ENCODE data around the gene ZNF425. TPM values are rescaled to one million over a fixed set of nuclear protein-coding genes. Genes with fewer than 3 reads are reported as not detected.
A peak's percentile ranks its signal among the peaks of the same experiment; 100 is the strongest.

Gene ZNF425
- total and polyA plus RNA-seq, 8 donors: under 0.01 to 6.1 (median 1.2) TPM; not detected in 1

DNA sequence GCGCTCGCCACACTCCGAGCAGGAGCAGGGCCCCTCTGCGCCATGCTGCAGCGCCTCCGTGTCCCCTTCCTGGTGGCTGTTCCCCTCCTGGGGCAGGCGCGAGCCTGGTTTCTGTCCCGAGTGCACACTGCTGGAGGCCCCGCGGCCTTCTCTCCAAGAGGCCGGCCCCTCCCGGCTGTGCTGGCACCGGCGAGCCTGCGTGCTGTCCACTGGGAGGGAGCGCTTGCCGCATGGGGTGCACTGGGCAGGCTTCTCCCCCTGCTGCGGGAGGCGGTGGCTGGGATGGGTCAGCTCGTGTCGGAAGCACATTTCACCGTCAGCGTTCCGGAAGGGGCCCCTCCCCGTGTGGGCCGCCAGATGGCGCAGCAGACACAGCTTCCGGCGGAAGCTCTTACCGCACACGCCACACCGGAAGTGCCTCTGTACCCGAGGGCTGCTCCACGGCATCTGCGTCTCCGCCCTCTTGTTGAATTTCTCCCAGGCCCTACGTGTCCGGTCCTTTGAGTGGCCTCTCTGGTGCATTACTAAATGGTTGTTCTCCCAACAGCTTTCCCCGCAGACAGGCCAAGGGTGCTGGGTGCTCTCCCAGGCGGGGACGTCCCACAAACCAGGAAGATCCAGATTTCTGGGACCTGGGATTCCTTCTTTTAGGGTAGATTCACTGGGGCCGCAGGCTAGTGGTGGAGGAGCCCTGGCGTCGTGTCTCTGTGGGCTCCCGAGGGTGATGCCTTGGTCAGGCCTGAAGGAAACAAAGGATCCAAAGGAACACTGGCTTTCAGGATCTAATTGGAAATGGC, 54.3 kb downstream of the ZNF425 start:
- H3K27ac ChIP-seq: peak overlapping the region in 3 of 5 donors; percentile 0 to 22 (median 4)
- H3K36me3 ChIP-seq: peaks cover 26 to 63% (median 56%) of the 10 kb centered on the region in 4 donors
- 79 to 84% (median 83%) methylated on average over 8 to 46 of the region's 46 CpGs for WGBS, 5 donors
- intact Hi-C loops (cut with DNase I; ENCODE audit: low total_unique reads): no loop called here
- no peaks in the 10 kb centered on the region for H3K4me1 ChIP-seq
- no peak overlapping the region for H3K4me3 ChIP-seq
- H3K27me3 ChIP-seq: no peaks in the 10 kb centered on the region
- no peaks in the 10 kb centered on the region for H3K9me3 ChIP-seq
- peak in 1 of 2 donors; percentile 66 for DNase-seq
- TF ChIP-seq, protein P1, sequence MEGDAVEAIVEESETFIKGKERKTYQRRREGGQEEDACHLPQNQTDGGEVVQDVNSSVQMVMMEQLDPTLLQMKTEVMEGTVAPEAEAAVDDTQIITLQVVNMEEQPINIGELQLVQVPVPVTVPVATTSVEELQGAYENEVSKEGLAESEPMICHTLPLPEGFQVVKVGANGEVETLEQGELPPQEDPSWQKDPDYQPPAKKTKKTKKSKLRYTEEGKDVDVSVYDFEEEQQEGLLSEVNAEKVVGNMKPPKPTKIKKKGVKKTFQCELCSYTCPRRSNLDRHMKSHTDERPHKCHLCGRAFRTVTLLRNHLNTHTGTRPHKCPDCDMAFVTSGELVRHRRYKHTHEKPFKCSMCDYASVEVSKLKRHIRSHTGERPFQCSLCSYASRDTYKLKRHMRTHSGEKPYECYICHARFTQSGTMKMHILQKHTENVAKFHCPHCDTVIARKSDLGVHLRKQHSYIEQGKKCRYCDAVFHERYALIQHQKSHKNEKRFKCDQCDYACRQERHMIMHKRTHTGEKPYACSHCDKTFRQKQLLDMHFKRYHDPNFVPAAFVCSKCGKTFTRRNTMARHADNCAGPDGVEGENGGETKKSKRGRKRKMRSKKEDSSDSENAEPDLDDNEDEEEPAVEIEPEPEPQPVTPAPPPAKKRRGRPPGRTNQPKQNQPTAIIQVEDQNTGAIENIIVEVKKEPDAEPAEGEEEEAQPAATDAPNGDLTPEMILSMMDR (IDR thresholded peaks at IDR 0.05): peak in 1 of 7 experiments; percentile 5
- no peak for TF ChIP-seq POLR2A (IDR thresholded peaks at IDR 0.05)

DNA sequence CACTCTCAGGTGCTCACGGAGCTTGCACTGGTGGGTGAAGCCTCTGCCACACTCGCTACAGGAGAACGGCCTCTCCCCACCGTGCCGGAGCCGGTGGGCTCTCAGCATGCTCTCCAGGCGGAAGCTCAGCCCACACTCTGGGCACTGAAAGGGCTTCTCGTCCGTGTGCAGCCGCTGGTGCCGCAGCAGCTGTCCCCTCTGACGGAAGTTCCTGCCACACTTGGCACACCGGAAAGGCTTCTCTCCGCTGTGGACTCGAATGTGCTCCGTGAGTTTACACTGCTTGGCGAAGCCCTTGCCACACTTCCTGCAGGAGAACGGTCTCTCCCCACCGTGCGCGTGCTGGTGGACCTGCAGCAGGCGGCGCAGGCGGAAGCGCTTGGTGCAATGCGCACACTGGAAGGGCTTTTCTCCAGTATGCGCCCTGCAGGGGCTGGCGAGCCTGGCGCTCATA, 54.9 kb downstream of the ZNF425 start:
- no peak for DNase-seq
- H3K36me3 ChIP-seq: peaks cover 26 to 57% (median 51%) of the 10 kb centered on the region in 4 donors
- no peaks in the 10 kb centered on the region for H3K27me3 ChIP-seq
- intact Hi-C loops (cut with DNase I; ENCODE audit: low total_unique reads): no loop called here
- H3K4me3 ChIP-seq: no peak overlapping the region
- 93 to 98% (median 95%) methylated on average over 17 to 29 of the region's 29 CpGs for WGBS, 5 donors
- no peaks in the 10 kb centered on the region for H3K9me3 ChIP-seq
- TF ChIP-seq POLR2A (IDR thresholded peaks at IDR 0.05) (no peak), EP300 (IDR thresholded peaks at IDR 0.05) (no peak), POLR2AphosphoS5 (IDR thresholded peaks at IDR 0.05) (no peak)
- TF ChIP-seq, protein P1 (IDR thresholded peaks at IDR 0.05): no peak
- H3K4me1 ChIP-seq: peaks cover 0 to 2% (median under 1%) of the 10 kb centered on the region in 4 donors
- H3K27ac ChIP-seq: peak overlapping the region in 2 of 5 donors; percentile 0 to 22

DNA sequence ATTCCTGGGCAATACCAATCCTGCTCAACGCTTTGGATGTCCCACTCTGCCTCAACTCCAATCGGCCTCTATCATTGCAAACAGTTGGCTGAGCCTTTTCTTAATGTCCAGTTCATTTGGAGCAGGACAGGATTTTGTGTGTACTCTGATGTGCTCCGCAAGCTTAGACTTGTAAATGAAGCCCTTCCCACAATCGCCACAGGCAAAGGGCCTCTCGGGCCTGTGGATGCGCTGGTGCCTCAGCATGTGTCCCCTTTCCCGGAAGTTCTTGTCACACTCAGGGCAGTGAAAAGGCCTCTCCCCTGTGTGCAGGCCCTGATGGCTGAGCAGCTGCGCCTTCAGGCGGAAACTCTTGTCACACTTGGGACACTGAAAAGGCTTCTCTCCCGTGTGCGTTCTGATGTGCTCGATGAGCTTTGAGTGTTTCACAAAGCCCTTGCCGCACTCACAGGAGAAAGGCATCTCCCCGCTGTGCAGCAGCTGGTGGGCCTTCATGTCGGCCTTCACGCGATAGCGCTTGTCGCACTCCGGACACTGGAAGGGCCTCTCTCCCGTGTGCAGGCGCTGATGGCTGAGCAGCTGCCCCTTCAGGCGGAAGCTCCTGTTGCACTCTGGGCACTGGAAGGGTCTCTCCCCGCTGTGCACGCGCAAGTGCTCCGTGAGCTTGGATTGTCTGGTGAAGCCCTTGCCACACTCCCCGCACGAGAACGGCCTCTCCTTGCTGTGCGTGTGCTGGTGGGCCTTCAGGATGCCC, 55.6 kb downstream of the ZNF425 start:
- Histone ChIP-seq H3K4me3 (no peak overlapping the region), H3K36me3 (peaks cover 26 to 55% (median 50%) of the 10 kb centered on the region in 4 donors), H3K4me1 (peaks cover 0 to 7% (median 3%) of the 10 kb centered on the region in 4 donors), H3K27me3 (no peaks in the 10 kb centered on the region), H3K27ac (no peak overlapping the region), H3K9me3 (no peaks in the 10 kb centered on the region)
- no peak for DNase-seq
- TF ChIP-seq, protein P1 (IDR thresholded peaks at IDR 0.05): no peak
- TF ChIP-seq POLR2A (IDR thresholded peaks at IDR 0.05) (no peak), EP300 (IDR thresholded peaks at IDR 0.05) (no peak), POLR2AphosphoS5 (IDR thresholded peaks at IDR 0.05) (no peak)
- intact Hi-C loops (cut with DNase I; ENCODE audit: low total_unique reads): no loop called here
- 92 to 96% (median 95%) methylated on average over 27 to 31 of the region's 31 CpGs for WGBS, 5 donors

- Histone ChIP-seq H3K9me3 (no peaks in the 10 kb centered on the region), H3K36me3 (peaks cover 17 to 45% (median 41%) of the 10 kb centered on the region in 4 donors), H3K4me3 (no peak overlapping the region), H3K4me1 (peaks cover 0 to 11% (median 3%) of the 10 kb centered on the region in 4 donors), H3K27me3 (no peaks in the 10 kb centered on the region), H3K27ac (no peak overlapping the region)
- no peak for TF ChIP-seq POLR2A (IDR thresholded peaks at IDR 0.05)
- TF ChIP-seq EP300 (IDR thresholded peaks at IDR 0.05): no peak
- TF ChIP-seq POLR2AphosphoS5 (IDR thresholded peaks at IDR 0.05): no peak
- TF ChIP-seq, protein P1 (IDR thresholded peaks at IDR 0.05): no peak
- WGBS, 5 donors: 47 to 70% (median 62%) methylated on average over 4 of the region's 4 CpGs
- intact Hi-C loops (cut with DNase I; ENCODE audit: low total_unique reads): loop anchor here (10.0 kb wide), 1 partner anchor 63 kb away; no protein-coding TSS in a partner anchor
- DNase-seq: no peak
Observed at GRCh38 chr7:149067869-149068268, 58.3 kb downstream of the ZNF425 start.

All from stomach (tissue), 9 donors.